Measurements from ENCODE around the gene TAB3.

DNA sequence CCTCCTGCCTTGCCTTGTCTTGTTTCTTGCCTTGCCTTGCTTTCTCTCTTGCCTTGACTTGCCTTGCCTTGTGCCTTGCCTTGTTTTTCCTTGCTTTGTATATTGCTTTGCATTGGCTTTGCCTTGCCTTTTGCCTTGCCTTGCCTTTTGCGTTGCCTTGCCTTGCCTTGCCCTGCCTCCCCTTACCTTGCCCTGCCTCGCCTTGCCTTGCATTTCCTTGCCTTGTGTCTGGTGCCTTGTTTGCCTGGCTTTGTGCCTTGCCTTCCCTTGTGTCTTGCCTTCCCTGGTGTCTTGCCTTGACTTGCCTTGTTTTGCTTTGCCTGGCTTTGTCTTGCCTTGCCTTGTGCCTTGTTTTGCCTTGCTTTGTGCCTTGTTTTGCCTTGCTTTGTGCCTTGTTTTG, 89.7 kb downstream of the TAB3 start:
- TF ChIP-seq, protein P1, sequence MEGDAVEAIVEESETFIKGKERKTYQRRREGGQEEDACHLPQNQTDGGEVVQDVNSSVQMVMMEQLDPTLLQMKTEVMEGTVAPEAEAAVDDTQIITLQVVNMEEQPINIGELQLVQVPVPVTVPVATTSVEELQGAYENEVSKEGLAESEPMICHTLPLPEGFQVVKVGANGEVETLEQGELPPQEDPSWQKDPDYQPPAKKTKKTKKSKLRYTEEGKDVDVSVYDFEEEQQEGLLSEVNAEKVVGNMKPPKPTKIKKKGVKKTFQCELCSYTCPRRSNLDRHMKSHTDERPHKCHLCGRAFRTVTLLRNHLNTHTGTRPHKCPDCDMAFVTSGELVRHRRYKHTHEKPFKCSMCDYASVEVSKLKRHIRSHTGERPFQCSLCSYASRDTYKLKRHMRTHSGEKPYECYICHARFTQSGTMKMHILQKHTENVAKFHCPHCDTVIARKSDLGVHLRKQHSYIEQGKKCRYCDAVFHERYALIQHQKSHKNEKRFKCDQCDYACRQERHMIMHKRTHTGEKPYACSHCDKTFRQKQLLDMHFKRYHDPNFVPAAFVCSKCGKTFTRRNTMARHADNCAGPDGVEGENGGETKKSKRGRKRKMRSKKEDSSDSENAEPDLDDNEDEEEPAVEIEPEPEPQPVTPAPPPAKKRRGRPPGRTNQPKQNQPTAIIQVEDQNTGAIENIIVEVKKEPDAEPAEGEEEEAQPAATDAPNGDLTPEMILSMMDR (IDR thresholded peaks at IDR 0.05; ENCODE audit: low read length), result no peak
- TF ChIP-seq EZH2 (optimal IDR thresholded peaks at IDR 0.05; ENCODE audit: low read depth, low read length) (no peak), EZH2phosphoT487 (IDR thresholded peaks at IDR 0.05; ENCODE audit: low read length) (no peak)
